GM19395 (cell line): Measurements from ENCODE around the gene ATP5ME.
"Not testable (repeated sequence)": the region's sequence is repeated elsewhere in the genome, so short reads cannot be mapped to it uniquely, and the experiment has no call there.

ENCODE experiments used
- ATAC-seq: cut with Tn5 transposase; IDR thresholded peaks from one replicate; pipeline ENCODE4 v1.9.1; 2021; ENCODE audit warnings: mild to moderate bottlenecking, moderate library complexity; ENCODE audit not compliant: unreplicated experiment

The ATP5ME gene

DNA sequence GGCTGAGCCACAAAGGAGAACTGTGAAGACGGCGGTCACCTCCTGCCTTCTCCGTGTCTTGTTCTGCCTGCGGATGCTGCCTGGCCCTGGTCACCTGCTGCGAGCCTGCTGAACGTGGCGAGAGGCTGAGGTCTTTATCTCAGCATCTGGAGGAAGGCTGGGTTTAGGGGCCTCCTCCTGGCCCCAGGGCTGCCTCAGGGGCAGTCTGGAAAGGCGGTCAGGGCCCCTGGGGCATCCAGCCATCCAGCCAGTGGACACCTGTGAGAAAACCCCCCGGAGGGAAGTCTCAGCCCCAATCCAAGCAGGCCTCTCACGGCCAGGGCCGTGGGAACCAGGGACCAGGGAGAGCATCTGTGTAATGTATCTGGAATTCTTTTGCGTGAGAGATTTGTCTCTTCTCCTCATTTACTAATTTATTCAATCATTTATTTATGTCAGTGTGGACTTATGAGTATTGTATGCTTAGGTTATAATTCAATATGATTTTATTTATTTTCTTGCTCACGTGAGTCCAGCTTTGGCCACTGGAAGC, 37.4 kb downstream of the ATP5ME start:
- no peak for ATAC-seq

DNA sequence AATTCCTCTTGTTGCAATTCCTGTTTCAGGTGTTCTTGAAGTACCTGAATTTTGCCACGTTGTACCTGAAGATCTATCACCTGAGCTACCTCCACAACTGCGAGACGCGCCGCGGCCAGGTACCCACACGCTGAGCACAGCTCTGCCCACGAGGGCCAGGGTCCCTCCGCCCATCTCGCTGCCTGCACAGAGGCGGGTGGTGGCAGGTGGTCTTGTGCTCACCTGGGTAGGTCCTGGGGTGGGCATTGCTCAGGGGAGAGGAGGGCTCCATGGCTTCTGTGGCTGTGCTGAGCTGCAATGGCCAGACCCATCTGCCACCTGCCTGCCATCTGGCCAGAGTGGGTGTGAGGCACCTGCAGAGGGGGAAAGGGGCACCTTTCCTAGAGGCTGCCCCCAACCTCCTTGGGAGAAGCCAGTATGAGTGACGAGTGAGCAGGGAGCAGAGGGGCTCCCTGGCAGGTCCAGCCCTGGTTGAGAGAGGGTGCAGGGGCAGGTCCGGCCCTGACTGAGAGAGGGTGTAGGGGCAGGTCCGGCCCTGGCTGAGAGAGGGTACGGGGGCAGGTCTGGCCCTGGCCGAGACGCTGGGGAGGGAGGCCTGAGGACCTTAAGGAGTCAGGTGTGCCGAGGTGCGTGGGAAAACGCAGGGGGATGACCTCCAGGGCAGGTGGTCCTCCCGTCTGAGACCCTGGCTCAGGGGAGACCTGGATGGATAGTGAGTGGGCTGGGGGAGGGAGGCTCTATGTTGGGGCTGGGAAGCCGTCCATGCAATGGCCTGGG, 38.0 kb downstream of the ATP5ME start:
- ATAC-seq: no peak

DNA sequence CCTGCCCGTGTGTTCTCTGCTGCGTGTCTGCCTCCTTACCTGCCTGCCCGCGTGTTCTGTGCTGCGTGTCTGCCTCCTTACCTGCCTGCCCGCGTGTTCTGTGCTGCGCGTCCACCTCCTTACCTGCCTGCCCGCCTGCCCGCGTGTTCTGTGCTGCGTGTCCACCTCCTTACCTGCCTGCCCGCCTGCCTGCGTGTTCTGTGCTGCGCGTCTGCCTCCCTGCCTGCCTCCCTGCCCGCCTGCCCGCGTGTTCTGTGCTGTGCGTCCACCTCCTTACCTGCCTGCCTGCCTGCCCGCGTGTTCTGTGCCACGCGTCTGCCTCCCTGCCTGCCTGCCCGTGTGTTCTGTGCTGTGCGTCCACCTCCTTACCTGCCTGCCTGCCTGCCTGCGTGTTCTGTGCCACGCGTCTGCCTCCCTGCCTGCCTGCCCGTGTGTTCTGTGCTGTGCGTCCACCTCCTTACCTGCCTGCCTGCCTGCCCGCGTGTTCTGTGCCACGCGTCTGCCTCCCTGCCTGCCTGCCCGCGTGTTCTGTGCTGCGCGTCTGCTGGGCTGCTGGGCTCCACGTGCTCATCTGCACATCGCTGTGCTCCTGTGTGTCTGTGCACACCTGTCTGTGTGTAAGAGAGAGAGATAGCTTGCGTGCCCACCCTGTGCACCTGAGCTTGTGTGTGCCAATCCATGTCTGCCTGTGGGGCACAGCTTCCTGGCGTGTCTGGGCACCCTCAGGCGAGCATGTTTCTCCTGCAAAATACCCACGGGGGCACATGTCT, 38.8 kb downstream of the ATP5ME start:
- not testable (repeated sequence) for ATAC-seq

DNA sequence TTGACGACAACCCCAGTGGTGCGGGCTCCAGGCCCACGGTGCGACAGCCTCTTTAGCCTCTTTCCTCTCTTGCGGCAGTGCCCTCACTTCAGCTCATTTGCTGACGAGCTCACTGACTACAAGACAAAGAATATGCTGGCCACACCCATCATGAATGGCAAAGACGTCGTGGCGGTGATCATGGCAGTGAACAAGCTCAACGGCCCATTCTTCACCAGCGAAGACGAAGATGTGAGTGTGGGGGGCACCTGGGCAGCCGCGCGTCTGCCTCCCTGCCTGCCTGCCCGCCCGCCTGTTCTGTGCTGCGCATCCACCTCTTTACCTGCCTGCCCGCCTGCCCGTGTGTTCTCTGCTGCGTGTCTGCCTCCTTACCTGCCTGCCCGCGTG, 39.5 kb downstream of the ATP5ME start:
- ATAC-seq: no peak

DNA sequence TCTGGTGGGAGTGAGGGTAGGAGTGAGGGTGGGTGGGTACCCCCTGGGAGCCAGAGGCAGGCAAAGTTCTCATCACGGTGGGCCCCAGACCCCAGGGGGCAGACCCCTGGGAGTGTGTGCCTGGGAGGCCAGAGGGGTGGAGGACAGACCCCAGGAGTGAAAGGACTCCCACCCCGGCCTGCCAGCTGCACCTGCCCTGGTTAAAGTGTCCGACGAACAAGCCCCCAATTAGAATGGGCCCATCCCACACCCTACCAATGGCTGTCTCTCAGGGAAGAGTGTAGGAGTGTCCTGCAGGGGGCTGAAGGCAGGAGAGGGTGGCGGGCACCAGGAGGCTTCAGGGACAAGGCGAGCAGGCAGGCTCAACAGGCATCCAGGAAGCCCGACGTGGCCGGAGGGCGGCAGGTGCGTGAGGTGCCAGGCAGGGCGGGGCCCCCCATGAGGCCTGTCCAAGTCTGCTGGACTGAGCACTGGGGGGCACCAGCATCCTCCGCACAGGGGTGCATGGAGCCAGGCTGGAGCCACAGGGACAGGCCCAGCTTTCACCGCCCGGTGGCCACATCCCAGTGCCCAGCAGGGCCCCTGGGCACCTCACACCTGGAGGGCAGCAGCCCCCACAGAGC, 40.0 kb downstream of the ATP5ME start:
- no peak for ATAC-seq

DNA sequence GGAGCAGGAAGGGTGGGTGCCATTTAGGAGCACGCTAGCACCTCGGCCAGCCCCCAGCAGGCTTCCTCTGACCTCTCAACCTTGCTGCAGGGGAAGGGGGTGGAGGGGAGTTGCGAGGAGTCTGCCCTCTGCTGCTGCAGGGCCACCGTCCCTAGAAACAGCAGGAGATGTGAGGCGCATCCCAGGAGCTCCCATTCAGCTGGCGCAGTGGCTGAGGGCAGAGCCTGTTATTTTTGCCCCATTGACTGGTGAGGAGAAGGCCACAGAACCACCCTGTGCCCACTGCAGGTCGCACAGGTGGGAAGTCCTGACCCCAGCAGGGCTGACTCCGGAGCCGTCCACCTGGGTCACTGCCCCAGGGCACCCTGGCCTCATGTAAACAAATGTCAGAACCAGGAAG, 40.7 kb downstream of the ATP5ME start:
- ATAC-seq: no peak

DNA sequence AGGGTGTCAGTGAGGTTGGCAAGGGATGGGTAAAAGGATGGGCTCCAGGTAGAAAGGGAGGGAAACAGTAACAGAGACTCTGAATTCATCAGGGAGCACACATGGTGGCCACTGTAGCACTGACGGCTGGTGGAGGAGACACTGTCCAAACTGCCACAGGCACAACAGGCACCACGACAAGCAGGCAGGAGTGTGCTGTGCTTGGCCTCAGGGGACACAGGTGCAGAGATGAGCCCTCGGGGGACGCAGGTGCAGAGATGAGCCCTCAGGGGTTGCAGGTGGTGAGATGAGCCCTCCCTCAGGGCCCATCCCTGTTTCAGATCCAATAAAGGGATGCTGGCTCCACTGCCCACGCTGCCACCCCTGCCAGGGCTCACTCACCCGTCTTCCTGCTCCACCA, 41.1 kb downstream of the ATP5ME start:
- no peak for ATAC-seq

DNA sequence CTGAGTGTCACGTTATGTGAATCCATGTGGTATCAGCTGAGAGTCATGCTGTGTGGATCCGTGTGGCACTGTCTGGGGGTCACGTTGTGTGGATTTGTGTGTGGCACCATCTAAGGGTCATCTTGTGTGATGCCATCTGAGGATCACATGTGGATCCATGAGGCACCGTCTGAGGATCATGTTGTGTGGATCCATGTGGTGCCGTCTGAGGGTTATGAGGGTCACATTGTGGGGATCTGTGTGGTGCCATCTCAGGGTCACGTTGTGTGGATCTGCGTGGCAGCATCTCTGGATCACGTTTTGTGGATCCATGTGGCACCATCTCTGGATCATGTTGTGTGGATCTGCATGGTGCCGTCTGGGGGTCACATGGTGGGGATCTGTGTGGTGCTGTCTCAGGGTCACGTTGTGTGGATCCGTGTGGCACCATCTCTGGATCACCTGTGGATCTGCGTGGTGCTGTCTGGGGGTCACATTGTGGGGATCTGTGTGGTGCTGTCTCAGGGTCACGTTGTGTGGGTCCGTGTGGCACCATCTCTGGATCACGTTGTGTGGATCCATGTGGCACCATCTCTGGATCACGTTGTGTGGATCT, 41.8 kb downstream of the ATP5ME start:
- ATAC-seq: no peak

DNA sequence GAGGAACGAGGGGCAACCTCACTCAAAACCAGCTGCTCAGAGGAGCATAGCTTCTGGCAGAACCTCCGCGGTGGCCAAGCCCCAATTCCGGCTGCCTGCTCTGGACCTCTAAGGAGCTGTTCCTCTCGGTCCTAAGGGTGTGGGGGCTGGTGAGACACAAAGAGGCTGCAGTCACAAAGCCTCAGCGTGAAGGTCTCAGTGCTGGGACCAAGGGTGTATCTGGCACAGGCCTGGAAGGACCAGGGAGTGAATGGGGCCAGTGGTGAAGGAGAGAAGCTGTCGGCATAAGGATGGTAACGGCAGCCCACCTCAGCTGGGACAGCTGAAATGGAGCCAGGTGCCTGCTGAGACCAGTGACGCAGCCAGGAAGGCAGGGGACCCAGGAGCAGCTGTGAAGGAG, 43.4 kb downstream of the ATP5ME start:
- ATAC-seq: no peak

DNA sequence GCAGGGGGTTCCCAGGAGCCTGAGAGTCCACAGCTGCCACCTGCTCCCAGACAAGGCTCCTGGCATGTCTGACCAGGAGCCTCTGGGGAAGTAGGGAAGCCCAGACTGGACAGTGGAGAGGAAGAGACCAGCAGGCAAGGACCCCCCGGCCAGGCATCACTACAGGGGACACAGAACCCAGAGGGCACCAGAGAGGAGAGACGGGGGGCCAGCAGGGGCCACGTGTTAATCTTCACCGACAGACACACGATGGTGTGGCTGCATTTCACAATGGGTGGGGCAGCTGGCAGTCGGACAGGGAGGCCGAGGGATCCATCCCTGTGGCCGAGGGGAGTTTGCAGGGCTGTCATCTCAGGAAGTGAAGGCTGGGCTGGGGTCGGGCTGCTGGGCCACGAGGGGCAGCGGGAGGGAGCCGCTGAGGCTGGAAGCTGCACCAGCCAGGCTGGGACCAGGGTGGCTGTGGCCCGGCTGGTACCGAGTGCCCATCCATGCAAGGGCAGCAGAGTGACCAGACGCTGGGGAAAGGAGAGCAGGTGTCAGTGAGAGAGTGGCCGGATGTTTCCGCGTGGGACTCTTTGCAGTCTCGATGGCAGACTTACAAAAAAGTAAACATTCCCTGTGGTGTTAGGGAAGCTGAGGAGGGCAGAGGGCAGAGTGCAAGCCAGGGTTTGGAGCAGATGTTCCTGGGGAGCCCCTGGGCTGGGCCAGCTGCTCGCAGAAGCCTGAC, 44.0 kb downstream of the ATP5ME start:
- no peak for ATAC-seq

DNA sequence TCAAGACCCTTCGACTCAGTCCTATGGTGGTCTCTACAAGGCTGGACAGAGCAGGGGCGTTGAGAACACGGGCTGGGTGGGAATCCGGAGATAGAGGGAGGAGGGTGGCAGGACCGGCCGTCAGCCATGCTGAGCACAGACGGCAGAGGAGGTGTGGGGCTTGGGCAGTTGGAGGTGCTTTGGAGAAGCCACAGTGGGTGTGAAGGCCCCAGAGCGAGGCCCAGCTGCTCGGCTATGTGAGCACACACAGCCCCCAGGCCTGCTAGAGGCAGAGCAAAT, 44.5 kb downstream of the ATP5ME start:
- ATAC-seq: no peak

DNA sequence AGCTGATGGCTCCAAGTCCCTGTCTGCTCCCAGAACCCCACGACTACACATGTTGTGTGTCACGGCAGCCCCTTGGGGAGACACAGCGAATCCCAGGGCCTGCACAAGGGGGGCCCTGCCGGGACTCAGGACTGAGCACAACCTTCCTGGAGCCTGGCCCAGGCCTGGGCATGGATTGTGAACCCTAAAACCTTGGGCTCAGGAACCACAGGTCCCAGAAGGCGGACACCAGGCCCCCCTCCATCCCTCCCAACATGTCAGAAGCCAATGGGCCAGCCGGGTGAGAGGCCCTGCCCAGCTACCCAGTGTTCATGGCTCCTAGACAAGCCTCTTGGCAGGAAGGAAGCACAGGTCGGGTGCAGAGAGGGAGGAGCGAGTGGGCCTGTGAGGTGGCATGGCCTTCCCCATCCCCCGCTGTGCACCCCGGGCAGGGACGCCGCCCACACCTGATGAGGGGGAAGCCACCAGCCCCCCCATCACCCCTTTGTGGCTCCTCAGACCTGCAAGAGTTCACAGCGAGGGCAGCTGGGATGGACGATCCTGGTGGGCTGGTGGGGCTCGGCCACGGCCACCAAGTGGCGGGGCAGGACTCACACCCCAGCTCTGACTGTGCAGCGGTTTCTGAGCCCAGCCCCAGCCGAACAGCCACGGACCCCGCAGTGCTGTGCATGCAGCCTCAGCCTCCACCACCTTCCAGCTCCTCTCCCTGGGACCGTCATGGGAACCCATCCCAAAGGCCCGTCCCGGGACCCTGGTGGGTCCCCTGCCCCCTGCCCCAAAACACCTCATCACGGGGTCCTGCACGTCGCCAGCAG, 45.0 kb downstream of the ATP5ME start:
- ATAC-seq: no peak

DNA sequence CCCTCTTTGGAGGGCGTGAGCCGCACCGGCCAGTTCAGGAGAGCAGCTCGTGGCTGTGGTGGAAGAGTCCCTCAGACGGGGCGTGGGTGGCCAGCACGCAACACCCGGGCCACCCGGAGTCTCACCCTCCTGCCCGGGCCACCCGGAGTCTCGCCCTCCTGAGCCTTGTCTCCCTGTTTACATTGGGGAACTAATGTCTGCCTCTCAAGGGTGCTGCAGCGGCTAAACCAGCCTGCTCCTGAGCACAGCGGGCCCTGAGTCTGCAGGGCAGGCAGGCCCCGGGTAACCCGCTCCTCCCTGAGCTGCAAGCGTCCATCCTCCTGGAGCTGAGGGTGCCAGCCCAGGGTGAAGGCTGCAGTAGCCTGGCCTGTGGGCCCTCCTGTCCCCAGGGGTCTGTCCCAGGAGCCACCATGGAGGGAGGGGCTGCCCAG, 45.8 kb downstream of the ATP5ME start:
- no peak for ATAC-seq

DNA sequence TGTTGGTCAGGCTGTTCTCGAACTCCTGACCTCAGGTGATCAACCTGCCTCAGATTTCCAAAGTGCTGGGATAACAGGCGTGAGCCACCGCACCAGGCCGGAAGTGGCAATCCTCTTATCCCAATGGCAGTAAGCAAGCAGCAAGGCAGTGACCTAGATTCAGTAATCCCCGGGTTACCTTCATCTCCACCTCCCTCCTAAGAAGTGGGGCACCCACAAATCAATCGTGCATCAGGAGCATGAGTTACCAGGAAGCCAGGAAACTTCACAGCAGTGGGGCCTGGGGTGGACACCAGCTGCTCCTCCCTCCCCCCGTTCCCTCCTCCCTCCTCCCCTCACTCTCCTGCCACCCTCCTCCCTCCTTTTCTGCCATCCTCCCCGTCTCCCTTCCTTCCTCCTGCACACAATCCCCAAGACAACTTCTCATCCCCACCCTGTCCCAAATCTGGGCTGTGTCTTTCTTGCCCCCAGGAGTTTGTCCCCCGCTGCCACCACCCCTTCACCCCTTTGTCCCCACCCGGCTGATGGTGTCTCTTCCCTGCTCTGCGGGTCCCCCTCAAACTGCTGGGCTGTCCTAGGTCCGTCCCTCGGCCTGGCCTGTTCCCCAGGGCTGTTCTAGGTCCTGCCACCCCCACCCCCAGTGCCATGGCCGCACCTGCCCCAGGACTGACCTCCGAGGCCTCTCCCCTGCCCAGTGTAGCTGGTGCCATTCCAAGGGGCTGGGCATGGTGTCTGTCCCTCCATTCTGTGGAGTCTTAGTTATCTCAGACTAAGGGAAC, 46.5 kb downstream of the ATP5ME start:
- ATAC-seq: no peak

DNA sequence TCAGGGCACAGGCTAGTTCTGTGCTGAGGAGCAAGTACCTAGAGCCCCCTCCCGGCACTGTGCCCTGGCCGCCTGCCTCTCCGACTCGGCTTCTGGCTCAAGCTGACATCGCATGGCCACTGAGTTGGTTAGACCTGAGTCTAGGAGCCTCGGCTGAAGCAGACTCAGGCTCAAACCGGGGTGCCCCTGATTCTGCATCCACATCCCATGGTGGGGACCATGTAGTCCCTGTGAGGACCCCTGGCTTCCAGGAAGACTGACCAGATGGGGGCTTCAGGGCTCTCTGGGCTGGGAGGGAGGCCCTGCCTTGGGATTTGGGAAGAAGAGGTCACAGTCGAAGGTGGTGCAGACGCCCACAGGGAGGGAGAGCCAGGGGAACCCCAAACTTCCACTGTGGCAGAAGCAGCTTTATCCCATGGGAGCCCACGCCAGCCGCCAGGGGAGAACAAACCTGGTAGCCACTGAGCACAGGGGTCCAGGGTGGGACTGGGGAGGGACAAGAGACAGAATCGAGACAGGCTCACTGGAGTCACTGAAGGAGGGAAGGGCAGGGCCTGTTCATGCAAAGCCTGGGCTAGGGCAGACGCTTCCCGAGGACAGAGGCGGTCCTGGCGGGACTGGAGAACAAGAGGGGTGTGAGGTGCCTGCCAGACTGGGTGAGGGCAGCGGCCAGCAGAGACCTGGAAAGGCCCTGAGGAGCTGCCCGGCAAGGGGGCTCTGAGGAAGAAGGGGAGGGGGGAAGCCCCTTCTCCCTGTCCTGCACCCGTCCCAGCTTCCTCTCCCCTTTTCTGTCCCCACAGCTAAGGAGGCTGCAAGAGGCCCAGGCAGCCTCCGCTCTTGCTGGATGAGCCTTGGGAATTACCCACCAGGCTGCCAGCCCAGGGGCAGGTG, 47.6 kb downstream of the ATP5ME start:
- no peak for ATAC-seq

DNA sequence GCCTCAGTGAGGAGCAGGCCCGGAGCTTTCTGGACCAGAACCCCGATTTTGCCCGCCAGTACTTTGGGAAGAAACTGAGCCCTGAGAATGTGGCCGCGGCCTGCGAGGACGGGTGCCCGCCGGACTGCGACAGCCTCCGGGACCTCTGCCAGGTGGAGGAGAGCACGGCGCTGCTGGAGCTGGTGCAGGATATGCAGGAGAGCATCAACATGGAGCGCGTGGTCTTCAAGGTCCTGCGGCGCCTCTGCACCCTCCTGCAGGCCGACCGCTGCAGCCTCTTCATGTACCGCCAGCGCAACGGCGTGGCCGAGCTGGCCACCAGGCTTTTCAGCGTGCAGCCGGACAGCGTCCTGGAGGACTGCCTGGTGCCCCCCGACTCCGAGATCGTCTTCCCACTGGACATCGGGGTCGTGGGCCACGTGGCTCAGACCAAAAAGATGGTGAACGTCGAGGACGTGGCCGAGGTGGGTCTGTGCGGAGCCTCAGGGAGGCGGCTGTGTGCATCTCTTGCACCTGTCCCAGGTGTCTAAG, 48.4 kb downstream of the ATP5ME start:
- no peak for ATAC-seq

DNA sequence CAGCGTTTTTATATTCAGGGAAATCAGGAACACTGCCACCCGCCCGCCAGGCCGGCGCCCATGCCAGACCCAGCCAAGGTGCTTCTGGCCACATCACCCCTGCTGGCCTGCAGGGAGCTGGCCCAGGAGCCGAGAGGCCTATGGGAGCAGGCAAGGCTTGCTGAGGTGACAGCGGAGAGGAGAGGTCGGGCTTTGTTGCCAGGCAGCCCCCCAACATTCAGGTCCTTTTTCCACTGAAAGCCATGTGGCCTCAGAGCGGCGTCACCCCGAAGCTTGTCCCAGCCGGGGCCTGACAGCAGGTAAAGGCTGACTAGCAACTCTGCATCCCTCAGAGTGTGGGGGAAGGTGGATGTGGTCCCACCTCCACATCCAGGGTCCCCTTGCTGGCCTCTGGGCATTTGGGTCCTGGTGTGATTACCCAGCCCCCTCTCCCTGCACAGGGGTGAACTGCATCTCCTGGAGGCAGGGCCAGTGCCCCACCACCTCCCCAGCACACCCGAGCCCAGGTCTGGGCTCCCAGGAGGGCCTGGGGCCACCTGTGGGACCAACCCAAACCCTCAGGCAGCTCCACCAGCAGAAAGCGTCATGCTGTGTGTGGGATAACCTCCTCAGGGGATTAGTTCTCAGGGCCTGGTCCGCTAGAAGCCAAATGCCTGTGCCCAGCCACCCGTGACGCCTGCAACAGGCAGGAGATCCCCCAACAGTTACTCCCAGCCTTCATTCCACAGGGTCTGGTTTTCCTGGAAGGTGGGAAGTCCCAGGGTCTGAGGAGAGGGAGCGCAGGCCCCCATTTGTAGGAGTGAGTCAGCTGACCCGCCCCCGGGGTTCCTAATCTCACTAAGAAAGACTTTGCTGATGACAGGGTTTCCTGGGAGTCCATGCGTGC, 49.1 kb downstream of the ATP5ME start, which contains the start of gene PDE6B:
Gene PDE6B, plus strand, starts transcription at position 869 of the 886 bp plus-strand sequence. CDS start 54 bp downstream, outside the sequence.
- no peak for ATAC-seq
